T-helper 2 cell treated with Interferon-gamma antibody and Interleukin-4, amounts not matched to agents 5 μg/mL and 100 μg/mL, for 36 hours (primary cell): ENCODE data around the gene GABRG3.

ENCODE experiments used
- DNase-seq: peaks from one replicate; pipeline ENCODE4 v3.0.0; 2021; ENCODE audit warnings: low spot score
- H3K27ac Mint-ChIP-seq: one replicate; pipeline ENCODE4 v1.8.0; 2021; ENCODE audit warnings: mild to moderate bottlenecking, mixed read lengths
- H3K27me3 Mint-ChIP-seq: one replicate; pipeline ENCODE4 v1.8.0; 2021; ENCODE audit warnings: low read depth, mixed read lengths
- H3K36me3 Mint-ChIP-seq: one replicate; pipeline ENCODE4 v1.8.0; 2021; ENCODE audit warnings: low read depth, mixed read lengths
- H3K4me1 Mint-ChIP-seq: one replicate; pipeline ENCODE4 v1.8.0; 2021; ENCODE audit warnings: low read depth, mixed read lengths
- H3K4me3 Mint-ChIP-seq: one replicate; pipeline ENCODE4 v1.8.0; 2022; ENCODE audit warnings: mild to moderate bottlenecking, moderate library complexity, mixed read lengths
- H3K9me3 Mint-ChIP-seq: one replicate; pipeline ENCODE4 v1.8.0; 2021; ENCODE audit warnings: mixed read lengths

The GABRG3 gene

DNA sequence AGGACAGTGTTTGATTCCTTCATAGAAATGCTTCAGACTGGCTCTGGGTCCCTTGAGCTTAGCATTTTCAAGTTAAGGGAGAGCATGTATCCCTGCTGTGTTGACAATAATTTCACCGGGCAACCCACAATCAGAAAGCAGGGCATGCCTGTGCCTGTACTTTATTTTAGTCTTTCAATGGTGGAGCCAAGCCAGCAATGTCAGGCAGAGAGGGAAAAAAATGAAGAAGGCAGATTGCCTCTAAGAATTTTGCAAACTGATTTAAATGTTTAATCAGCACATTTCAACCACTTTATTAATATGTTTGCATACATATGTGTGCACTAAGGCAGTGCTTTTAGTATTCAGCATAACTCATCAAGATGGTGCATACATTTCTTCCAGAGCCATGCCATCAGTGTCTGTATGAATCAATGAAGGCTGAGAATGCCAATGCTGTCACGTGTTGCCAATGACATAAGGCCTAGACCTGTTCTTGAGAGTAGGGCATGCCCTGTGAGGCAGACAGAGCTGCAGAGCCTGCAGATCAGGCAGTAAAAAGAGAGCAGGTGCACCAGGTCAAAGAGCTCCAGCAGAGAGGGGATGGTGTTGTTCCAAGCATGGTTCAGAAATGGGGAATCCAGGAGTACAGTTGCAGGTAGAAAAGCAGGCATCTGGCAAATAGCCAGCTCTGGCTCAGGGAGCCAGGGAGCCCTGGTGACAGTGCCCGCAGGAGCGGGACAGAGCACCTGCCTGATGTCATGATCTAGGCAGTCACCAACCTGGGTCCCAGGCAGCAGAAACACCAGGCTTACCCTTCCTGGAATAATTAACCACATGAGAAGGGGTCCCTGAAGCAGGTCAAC, 508.5 kb downstream of the GABRG3 start:
- peaks cover 21% of the 10 kb centered on the region for H3K9me3 Mint-ChIP-seq
- H3K36me3 Mint-ChIP-seq: no peaks in the 10 kb centered on the region
- no peak for DNase-seq
- H3K4me1 Mint-ChIP-seq: no peaks in the 10 kb centered on the region
- no peak overlapping the region for H3K4me3 Mint-ChIP-seq
- no peak overlapping the region for H3K27ac Mint-ChIP-seq
- H3K27me3 Mint-ChIP-seq: no peaks in the 10 kb centered on the region

DNA sequence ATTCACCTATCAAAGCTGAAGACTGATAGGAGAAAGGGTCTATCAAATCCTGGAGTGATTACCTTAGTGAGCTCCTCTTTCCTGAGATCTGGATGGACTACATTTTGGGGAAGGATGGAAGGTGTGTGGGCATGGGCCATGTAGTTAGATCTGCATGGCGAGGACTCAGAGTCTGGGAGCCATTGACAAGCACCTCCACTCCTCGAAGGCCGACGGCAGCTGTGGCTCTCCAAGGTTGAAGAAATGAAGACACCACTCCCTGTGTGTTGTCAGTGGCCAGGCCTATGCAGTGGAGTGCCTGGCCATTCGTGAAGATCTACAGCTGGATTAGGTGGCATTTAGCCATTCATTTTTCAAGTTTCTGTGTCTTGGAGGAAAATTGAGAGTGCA, 509.2 kb downstream of the GABRG3 start:
- Mint-ChIP-seq H3K4me1 (no peaks in the 10 kb centered on the region), H3K27ac (no peak overlapping the region), H3K36me3 (no peaks in the 10 kb centered on the region), H3K9me3 (peaks cover 24% of the 10 kb centered on the region), H3K4me3 (no peak overlapping the region), H3K27me3 (no peaks in the 10 kb centered on the region)
- DNase-seq: no peak

DNA sequence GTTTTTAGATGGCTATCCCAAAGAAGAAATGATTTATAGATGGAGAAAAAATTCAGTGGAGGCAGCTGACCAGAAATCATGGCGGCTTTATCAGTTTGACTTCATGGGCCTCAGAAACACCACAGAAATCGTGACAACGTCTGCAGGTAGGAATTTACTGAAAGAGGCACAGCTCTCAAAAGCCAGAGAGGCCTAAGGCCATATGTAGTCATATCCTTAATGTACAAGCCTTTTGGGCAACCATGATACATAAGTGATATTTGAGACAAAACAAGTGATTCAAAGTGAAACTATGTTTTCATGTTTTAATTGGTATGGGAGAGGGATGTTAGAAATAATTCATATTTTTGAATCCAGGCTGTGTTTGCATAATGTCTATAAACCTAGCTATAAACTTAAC, 509.7 kb downstream of the GABRG3 start:
- Mint-ChIP-seq H3K27me3 (no peaks in the 10 kb centered on the region), H3K36me3 (no peaks in the 10 kb centered on the region), H3K9me3 (peaks cover 25% of the 10 kb centered on the region), H3K4me3 (no peak overlapping the region), H3K4me1 (no peaks in the 10 kb centered on the region), H3K27ac (no peak overlapping the region)
- no peak for DNase-seq

DNA sequence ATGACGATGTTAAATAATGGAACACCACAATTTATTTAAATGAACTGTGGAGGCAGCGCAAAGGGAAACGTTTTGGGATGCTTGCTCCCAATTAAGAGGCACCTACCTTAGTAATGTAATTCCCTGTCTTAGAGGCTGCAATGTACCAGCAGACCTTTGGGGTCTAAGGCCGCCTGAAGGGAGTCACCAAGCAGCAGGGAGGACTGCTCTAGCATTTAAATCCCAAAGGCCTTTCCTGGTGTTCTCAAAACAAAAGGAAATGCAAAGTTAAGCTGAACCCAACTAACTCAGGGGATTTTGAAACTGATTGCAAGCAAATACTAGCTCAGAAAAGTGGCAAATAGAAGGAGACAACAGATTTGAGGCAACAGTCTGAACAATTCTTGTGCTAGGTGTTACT, 510.8 kb downstream of the GABRG3 start:
- Mint-ChIP-seq H3K4me3 (no peak overlapping the region), H3K27me3 (no peaks in the 10 kb centered on the region), H3K4me1 (no peaks in the 10 kb centered on the region), H3K36me3 (no peaks in the 10 kb centered on the region), H3K27ac (no peak overlapping the region), H3K9me3 (peaks cover 25% of the 10 kb centered on the region)
- DNase-seq: no peak

DNA sequence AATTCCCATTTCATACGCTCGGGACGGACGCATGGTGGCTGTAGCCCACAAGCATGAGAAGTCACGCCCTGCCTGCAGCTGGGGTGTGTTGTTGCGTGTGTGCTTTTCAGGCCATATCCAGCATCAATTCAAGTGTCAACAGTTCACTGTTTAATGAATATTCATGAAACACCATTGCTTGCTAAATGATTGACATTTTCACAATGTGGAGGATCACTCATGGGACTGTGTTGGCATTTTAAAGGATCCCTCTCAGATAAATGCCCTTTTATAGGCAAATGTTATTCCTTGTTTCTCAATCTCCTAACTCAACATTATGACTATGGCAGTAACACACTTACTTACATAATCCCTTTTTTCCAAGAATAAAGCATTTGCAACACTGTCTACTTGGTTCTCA, 511.3 kb downstream of the GABRG3 start:
- DNase-seq: no peak
- Mint-ChIP-seq H3K27ac (no peak overlapping the region), H3K27me3 (no peaks in the 10 kb centered on the region), H3K4me3 (no peak overlapping the region), H3K36me3 (no peaks in the 10 kb centered on the region), H3K9me3 (peaks cover 25% of the 10 kb centered on the region), H3K4me1 (no peaks in the 10 kb centered on the region)

DNA sequence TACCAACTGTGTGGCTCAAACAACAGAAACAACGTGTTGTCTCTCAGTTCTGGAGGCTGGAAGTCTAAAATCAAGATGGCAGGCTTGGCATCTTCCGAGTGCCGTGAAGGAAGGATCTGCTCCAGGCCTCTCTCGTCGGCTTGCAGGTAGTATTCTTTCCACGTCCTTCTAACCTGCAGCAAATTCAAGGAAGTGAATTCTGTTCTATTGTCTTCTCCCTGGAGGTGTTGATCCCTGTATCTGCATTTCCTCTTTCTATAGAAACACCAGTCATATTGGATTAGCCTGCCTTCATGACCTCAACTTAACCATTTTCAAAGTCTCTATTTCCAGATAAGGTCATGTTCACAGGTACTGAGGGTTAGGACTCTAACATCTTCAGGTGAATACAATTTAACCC, 512.1 kb downstream of the GABRG3 start:
- Mint-ChIP-seq H3K36me3 (no peaks in the 10 kb centered on the region), H3K4me1 (no peaks in the 10 kb centered on the region), H3K4me3 (no peak overlapping the region), H3K9me3 (peaks cover 28% of the 10 kb centered on the region), H3K27me3 (no peaks in the 10 kb centered on the region), H3K27ac (no peak overlapping the region)
- DNase-seq: no peak

- Mint-ChIP-seq H3K4me1 (no peaks in the 10 kb centered on the region), H3K27ac (no peak overlapping the region), H3K36me3 (no peaks in the 10 kb centered on the region), H3K4me3 (no peak overlapping the region), H3K9me3 (peaks cover 25% of the 10 kb centered on the region), H3K27me3 (no peaks in the 10 kb centered on the region)
- no peak for DNase-seq
Measured at GRCh38 chr15:27485265-27485664, 514.3 kb downstream of the GABRG3 start.

DNA sequence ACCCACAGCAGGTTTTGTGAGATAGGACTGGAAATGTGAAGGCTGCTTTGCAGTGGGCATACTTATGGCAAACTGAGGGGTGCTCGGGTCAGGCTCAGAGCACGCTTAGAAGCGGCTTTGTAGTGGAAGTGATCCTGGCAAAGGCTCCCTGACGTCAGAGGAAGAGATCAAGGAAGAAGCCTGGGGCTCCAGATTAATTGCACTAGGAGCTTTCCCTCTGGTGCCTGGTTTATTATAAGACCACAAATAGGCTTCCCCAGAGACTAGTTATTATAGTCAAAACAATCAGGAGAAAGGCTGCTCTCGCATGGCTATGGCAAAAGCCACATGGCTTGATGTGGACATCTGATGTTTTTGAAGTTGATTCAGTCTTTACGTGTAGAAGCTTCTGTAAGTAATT, 515.1 kb downstream of the GABRG3 start:
- peaks cover 19% of the 10 kb centered on the region for H3K9me3 Mint-ChIP-seq
- H3K27ac Mint-ChIP-seq: no peak overlapping the region
- H3K36me3 Mint-ChIP-seq: no peaks in the 10 kb centered on the region
- H3K27me3 Mint-ChIP-seq: no peaks in the 10 kb centered on the region
- no peak overlapping the region for H3K4me3 Mint-ChIP-seq
- DNase-seq: no peak
- H3K4me1 Mint-ChIP-seq: no peaks in the 10 kb centered on the region

DNA sequence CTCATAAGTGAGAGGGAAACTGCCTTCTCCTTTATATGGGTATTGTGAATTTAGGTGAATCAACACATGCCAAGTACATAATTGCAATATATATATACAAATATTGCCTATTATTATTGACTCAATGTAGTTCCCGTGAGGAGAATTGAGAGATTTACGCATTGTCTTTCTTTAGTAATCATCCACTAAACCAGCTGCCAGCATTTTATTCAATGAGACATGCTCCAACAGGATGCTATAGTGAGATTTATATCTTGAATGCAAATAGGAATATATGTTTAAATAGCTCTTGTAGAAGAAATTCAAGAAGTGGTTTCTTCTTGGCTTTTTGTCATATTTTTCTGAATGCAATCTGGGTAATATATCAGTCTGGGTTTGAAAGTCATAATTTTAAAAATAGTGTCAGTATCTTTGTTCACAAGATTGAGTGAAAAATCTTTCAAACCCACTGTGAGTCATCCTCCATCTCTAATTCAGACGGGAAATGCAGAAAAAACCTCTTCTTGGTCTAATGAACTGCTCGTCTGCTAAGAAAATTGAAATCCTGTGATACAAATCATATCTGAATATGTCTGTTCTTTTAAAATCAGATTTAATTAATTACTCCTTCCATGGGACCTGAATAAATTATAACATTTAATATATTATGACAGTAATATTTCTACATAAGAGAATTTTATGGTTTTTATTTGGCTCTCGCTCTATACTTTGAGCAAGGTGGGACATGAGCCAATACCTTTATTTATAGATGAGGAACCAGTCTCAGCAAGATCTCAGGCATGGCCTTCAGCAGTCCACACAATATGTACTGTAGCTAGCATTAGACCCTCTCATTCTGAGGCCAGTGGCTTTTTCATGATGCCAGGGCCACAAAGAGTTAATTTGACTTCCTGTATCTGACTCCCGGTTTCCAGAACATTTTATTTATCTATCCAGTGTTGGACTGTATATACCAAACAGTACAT, 516.0 kb downstream of the GABRG3 start:
- DNase-seq: no peak
- no peaks in the 10 kb centered on the region for H3K36me3 Mint-ChIP-seq
- H3K9me3 Mint-ChIP-seq: peaks cover 25% of the 10 kb centered on the region
- no peaks in the 10 kb centered on the region for H3K4me1 Mint-ChIP-seq
- no peak overlapping the region for H3K27ac Mint-ChIP-seq
- H3K4me3 Mint-ChIP-seq: no peak overlapping the region
- no peaks in the 10 kb centered on the region for H3K27me3 Mint-ChIP-seq

- H3K4me3 Mint-ChIP-seq: no peak overlapping the region
- H3K9me3 Mint-ChIP-seq: peaks cover 25% of the 10 kb centered on the region
- H3K36me3 Mint-ChIP-seq: no peaks in the 10 kb centered on the region
- no peaks in the 10 kb centered on the region for H3K4me1 Mint-ChIP-seq
- DNase-seq: no peak
- no peak overlapping the region for H3K27ac Mint-ChIP-seq
- H3K27me3 Mint-ChIP-seq: no peaks in the 10 kb centered on the region
Measured at GRCh38 chr15:27487846-27488245, 516.9 kb downstream of the GABRG3 start.

DNA sequence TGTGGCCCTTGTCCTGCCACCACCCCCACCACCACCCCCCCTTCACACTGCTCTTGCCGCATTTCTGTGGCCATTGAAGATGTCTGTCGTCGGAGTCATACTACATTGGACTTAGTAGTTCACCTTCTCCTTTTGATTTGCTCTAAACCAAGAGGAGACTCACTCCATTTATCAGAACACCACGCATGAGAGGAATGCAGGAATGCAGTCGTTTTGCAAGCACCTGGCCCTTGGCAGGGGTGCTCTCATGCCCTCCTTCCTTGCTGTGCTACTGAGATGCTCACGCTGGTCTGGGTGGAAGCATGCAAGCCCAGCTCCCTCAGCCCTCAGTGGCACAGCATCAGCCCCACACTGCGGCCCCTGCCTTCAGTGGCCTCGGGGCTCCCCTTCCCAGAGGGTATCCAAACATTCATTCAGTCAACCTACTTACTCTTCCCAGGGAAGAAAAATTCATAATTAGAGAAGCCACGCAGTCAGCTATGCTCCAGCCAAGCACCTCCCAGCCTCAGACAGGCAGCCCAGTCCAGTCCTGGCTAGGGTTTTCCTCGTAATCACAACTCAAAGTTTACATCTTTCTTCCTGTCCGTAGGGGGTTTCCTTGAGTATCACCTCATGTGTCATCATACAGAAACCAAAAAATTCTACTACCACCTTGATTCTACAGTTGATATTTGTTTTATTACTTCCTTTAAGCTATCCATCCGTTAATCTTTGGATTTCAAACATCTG, 520.0 kb downstream of the GABRG3 start:
- H3K9me3 Mint-ChIP-seq: peaks cover 20% of the 10 kb centered on the region
- DNase-seq: no peak

DNA sequence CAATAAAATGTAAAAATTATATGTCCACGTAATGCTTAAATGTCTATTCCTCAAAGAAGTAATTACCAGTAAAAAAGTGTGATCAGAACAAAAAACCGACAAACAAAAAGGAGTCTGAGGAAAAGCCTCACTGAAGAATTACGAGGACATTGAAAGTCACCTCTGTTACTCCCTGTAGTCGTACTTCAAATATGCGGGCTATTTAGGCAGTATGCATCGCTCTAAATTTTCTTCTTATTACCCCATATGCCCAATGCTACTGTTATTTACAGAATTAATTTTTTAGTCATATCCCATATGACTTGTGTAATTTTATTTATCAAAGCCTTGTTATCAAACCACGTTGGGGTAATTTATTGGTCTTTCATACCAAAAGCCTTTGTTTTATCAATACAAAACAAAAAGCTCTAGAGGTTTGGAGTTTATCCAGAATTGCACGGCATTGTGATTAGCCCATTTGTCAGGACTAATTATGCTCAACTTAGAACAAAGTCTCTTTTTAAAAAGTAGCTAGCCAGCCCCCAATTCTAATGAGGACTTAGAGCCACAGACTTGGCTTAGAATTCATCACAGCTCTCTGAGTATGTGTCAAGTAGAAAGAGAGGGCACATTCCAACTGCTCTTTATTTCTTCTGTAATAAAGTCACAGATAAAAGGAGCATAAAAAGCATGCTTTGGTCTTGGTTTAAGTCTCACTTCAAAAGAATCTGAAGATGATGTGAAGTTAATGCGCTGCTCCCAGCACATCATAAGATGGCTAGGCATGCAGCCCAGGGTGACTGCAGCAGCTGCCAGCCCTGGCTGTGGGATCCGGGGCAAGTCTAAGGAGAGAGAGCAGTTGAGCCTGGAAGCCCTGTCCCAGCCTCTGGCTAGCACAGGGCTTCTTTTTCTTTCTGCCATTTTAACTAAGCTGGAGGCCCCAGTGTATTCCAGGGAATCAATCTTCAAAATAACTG, 521.0 kb downstream of the GABRG3 start:
- Mint-ChIP-seq H3K27ac (no peak overlapping the region), H3K9me3 (peaks cover 22% of the 10 kb centered on the region), H3K27me3 (no peaks in the 10 kb centered on the region), H3K4me3 (no peak overlapping the region), H3K4me1 (no peaks in the 10 kb centered on the region), H3K36me3 (no peaks in the 10 kb centered on the region)
- no peak for DNase-seq

More for the DNA sequence above, 520.0 kb downstream of the GABRG3 start:
- Mint-ChIP-seq H3K27ac (no peak overlapping the region), H3K36me3 (no peaks in the 10 kb centered on the region), H3K4me1 (no peaks in the 10 kb centered on the region), H3K27me3 (no peaks in the 10 kb centered on the region), H3K4me3 (no peak overlapping the region)

- peaks cover 33% of the 10 kb centered on the region for H3K9me3 Mint-ChIP-seq
- no peak for DNase-seq
- no peaks in the 10 kb centered on the region for H3K36me3 Mint-ChIP-seq
- no peak overlapping the region for H3K27ac Mint-ChIP-seq
- H3K4me3 Mint-ChIP-seq: no peak overlapping the region
- H3K4me1 Mint-ChIP-seq: no peaks in the 10 kb centered on the region
- no peaks in the 10 kb centered on the region for H3K27me3 Mint-ChIP-seq
Measured at GRCh38 chr15:27495963-27496459, 525.0 kb downstream of the GABRG3 start.
